Nucleus accumbens (tissue), 56 donors: ENCODE data around the gene SYNJ2.

Experiments
- DNase-seq, 56 donors: peaks; one replicate each; lab custom pipeline; 2025; lab: John Stamatoyannopoulos, UW

The SYNJ2 gene

DNA sequence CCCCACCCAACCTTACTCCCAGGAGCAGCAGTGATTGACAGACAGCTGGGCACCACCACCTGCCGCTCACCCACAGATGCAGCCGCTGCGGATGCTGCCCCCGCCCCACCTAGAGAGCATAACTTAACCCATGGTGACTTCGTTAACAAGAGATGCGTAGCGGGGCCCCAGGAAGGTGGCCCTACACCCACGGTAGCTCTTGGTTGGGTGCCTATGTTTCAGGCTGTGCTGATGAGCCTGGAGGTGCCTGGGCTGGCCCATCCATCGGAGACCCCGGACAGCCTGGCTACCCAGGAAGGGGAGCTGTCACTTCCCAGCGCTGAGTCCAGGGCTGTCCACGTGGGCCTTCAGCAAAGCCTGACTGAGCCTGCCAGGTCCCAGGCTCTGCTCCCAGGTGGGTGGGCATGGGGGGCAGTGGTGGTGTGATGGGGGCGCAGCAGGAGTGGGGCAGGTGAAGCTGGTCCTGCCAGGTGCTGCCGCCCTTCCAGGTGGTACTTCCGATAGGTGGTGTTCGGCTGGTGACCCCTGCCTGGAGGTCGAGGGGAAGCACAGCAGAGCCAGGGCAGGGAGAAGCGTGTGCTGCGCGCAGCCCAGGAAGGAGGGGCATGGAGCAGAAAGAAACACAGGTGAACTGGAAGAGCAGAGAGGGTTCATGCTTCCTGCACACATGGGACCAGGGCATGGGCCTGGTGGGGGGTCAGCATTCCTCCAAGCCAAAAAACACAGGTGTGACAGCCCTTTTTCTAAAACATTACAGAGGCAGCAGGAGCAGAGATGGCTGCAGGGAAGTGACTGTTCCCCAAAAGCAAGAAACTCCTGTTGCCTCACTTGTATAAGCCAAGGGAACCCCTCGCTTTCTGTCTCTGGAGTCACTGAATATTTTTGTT is 56.9 kb downstream of the SYNJ2 start:
- DNase-seq, result no peak

GRCh38 chr6:158039178-158039557 is 57.5 kb downstream of the SYNJ2 start:
- no peak for DNase-seq

DNA sequence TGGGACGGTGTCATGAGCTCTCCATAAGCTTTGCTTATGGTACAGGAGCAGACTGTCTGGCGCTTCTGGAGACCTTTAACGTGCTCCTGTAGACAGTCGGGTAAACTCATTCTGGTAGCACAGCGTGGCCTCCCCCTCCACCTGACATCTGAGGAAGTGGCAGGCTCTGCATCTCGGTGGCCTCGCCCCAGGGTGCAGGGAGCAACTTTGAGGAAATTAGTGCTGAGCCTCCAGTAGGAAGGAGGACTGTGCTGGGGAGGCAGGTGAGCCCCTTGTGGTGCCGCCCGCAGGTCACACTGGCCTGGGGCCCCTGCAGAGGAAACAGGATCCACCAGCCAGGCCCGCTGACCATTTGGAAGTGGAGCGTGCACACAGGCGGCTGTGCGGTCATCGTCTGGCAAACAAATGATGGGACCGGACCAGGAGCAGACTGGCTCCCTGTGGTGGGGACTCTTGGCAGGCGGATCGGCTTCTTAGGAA is 57.9 kb downstream of the SYNJ2 start:
- peak in 25 of 56 donors; percentile 21 to 66 (median 43) for DNase-seq

- DNase-seq, result peak in 6 of 56 donors; percentile 22 to 47 (median 38)
These were observed 58.6 kb downstream of the SYNJ2 start for GRCh38 chr6:158040051-158040803.

GRCh38 chr6:158040804-158041347 is 59.2 kb downstream of the SYNJ2 start:
- no peak for DNase-seq

- peak in 1 of 56 donors; percentile 31 for DNase-seq
These were observed 59.7 kb downstream of the SYNJ2 start for GRCh38 chr6:158041370-158041769.

DNA sequence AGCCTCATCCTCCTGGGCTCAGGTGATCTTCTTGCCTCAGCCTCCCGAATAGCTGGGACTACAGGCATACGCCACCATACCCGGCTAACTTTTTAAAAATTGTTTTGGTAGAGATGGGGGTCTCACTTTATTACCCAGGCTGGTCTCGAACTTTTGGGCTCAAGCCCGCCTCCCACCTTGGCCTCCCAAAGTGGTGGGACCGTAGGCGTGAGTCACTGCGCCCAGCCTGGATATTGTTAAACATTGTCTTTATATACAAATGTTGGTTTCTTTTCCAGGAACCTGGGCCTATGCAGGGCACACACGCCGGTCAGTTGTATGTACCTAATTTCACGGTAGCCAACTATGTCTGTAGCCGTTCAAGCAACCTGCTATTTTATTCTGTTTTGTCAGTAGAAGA is 60.1 kb downstream of the SYNJ2 start:
- DNase-seq, result no peak

- DNase-seq, result peak in 19 of 56 donors; percentile 20 to 64 (median 41)
These were observed 60.7 kb downstream of the SYNJ2 start for GRCh38 chr6:158042245-158042798.

GRCh38 chr6:158043008-158043407 is 61.3 kb downstream of the SYNJ2 start:
- DNase-seq, result no peak

- no peak for DNase-seq
These were observed 62.2 kb downstream of the SYNJ2 start for GRCh38 chr6:158043586-158044524.

- no peak for DNase-seq
These were observed 62.8 kb downstream of the SYNJ2 start for GRCh38 chr6:158044525-158044888.

- no peak for DNase-seq
These were observed 64.8 kb downstream of the SYNJ2 start for GRCh38 chr6:158046201-158047126.

DNA sequence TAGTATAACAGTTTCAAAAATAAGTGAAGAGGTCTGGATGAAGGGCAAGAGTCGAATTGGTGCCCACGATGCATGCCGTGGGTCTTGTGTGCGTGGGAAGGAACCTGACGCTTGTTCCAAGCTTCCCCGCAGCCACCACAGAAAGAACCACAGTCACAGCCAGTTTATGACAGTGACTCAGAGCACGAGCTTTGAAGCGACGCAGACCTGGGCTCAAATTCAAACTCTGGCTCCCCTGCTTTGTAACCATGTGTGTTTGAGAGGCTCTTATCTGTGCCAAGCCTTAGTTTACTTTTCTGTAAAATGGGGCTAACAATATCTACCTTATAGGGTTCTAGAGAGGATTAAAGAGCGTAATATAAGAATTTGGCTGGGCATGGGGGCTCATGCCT is 65.5 kb downstream of the SYNJ2 start:
- DNase-seq, result peak in 3 of 56 donors; percentile 21 to 51 (median 37)

- no peak for DNase-seq
These were observed 66.1 kb downstream of the SYNJ2 start for GRCh38 chr6:158047563-158048323.

DNA sequence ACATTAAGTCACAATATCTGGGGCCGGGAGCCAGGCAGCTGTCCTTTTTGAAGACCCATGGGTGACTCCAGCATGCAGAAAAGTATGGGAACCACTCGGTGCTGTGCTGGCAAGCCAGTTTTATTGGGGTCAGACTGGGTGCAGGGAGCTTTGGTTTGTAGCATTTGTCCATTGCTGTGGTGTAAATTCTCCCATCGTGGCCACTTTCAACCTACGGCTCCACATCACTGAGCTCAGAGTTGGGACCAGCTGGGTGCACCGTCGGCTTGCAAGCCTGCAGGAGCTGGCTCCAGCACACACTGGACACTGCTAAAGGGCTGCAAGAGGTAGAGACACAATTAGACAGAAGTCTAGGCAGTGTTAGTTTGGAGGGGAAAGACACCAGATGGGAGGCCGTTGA is 66.9 kb downstream of the SYNJ2 start:
- DNase-seq, result no peak

- DNase-seq, result no peak
These were observed 67.7 kb downstream of the SYNJ2 start for GRCh38 chr6:158049055-158050028.
